Neural progenitor cell (in vitro differentiated cells): ENCODE results near the gene CPEB1. TPM values are rescaled to one million over a fixed set of nuclear protein-coding genes. Genes with fewer than 3 reads are reported as not detected.
A peak's percentile ranks its signal among the peaks of the same experiment; 100 is the strongest.
"Not testable (repeated sequence)": the region's sequence is repeated elsewhere in the genome, so short reads cannot be mapped to it uniquely, and the experiment has no call there.

Source experiments
- DNase-seq: peaks from one replicate; pipeline ENCODE4 v3.0.0-alpha.2; 2016; ENCODE audit warnings: low spot score
- H2AFZ ChIP-seq: fragments of 200-600 bp; sonication (generic); replicated peaks from 2 replicates; pipeline ENCODE4 v1.6.1; 2016; ENCODE audit warnings: antibody characterized with exemption
- H3F3A ChIP-seq: fragments of 200-600 bp; sonication (generic); 2 replicates; pipeline ENCODE4 v1.6.1; 2016; ENCODE audit warnings: antibody characterized with exemption, low read depth
- H3K27ac ChIP-seq: fragments of 200-600 bp; sonication (generic); 2 replicates; pipeline ENCODE4 v1.5.1; 2016; ENCODE audit warnings: mild to moderate bottlenecking
- H3K27me3 ChIP-seq: fragments of 200-600 bp; sonication (generic); 2 replicates; pipeline ENCODE4 v1.6.1; 2016; ENCODE audit warnings: mild to moderate bottlenecking, moderate library complexity
- H3K36me3 ChIP-seq: fragments of 200-600 bp; sonication (generic); 2 replicates; pipeline ENCODE4 v1.5.1; 2016
- H3K4me1 ChIP-seq: fragments of 200-600 bp; sonication (generic); 2 replicates; pipeline ENCODE4 v1.6.1; 2016; ENCODE audit warnings: mixed run types
- H3K4me2 ChIP-seq: fragments of 200-600 bp; sonication (generic); 2 replicates; pipeline ENCODE4 v1.6.1; 2016
- H3K4me3 ChIP-seq: fragments of 200-600 bp; sonication (generic); 2 replicates; pipeline ENCODE4 v1.5.1; 2016
- H3K79me2 ChIP-seq: fragments of 200-600 bp; sonication (generic); 2 replicates; pipeline ENCODE4 v1.6.1; 2016; ENCODE audit warnings: low read depth
- H3K9ac ChIP-seq: fragments of 200-600 bp; sonication (generic); 2 replicates; pipeline ENCODE4 v1.6.1; 2016
- H3K9me3 ChIP-seq: fragments of 200-600 bp; sonication (generic); 2 replicates; pipeline ENCODE4 v1.5.1; 2016; ENCODE audit warnings: low read depth
- H4K20me1 ChIP-seq: fragments of 200-600 bp; sonication (generic); 2 replicates; pipeline ENCODE4 v1.6.1; 2016; ENCODE audit warnings: low read depth
- H3K27ac Mint-ChIP-seq: 3 replicates; pipeline ENCODE4 v1.8.0; 2021; ENCODE audit warnings: mixed read lengths
- H3K27me3 Mint-ChIP-seq: 2 replicates; pipeline ENCODE4 v1.8.0; 2022; ENCODE audit warnings: low read depth, mild to moderate bottlenecking, inconsistent platforms, moderate library complexity, mixed read lengths; ENCODE audit not compliant: insufficient read depth
- H3K36me3 Mint-ChIP-seq: 3 replicates; pipeline ENCODE4 v1.8.0; 2021; ENCODE audit warnings: mixed read lengths
- H3K4me1 Mint-ChIP-seq: 3 replicates; pipeline ENCODE4 v1.8.0; 2021; ENCODE audit warnings: mixed read lengths
- H3K4me3 Mint-ChIP-seq: 3 replicates; pipeline ENCODE4 v1.8.0; 2021; ENCODE audit warnings: mild to moderate bottlenecking, moderate library complexity, mixed read lengths
- H3K9me3 Mint-ChIP-seq: 3 replicates; pipeline ENCODE4 v1.8.0; 2020; ENCODE audit warnings: mixed read lengths
- EZH2 ChIP-seq: fragments of 200-600 bp; sonication (generic); IDR thresholded peaks from 2 replicates; pipeline ENCODE4 v1.6.1; 2017; ENCODE audit warnings: antibody characterized with exemption, mild to moderate bottlenecking, moderate library complexity
- EZH2phosphoT487 ChIP-seq: fragments of 200-600 bp; sonication (generic); IDR thresholded peaks from 2 replicates; pipeline ENCODE4 v1.6.1; 2017; ENCODE audit warnings: antibody characterized with exemption
- total RNA-seq: library from RNA; depleted of rRNA; stranded (reverse); fragments of >200 nt; gene quantifications from 2 replicates; pipeline ENCODE4 v1.2.3, GENCODE V29; 2015; ENCODE audit warnings: low replicate concordance
- TF ChIP-seq, protein P1 (sequence below): fragments of 200-600 bp; sonication (generic); IDR thresholded peaks from 2 replicates; pipeline ENCODE4 v1.5.1; 2017; ENCODE audit warnings: antibody characterized with exemption, mild to moderate bottlenecking

Gene CPEB1
- total RNA-seq, 1 donor from 2014 or later, result 2.1 TPM

DNA sequence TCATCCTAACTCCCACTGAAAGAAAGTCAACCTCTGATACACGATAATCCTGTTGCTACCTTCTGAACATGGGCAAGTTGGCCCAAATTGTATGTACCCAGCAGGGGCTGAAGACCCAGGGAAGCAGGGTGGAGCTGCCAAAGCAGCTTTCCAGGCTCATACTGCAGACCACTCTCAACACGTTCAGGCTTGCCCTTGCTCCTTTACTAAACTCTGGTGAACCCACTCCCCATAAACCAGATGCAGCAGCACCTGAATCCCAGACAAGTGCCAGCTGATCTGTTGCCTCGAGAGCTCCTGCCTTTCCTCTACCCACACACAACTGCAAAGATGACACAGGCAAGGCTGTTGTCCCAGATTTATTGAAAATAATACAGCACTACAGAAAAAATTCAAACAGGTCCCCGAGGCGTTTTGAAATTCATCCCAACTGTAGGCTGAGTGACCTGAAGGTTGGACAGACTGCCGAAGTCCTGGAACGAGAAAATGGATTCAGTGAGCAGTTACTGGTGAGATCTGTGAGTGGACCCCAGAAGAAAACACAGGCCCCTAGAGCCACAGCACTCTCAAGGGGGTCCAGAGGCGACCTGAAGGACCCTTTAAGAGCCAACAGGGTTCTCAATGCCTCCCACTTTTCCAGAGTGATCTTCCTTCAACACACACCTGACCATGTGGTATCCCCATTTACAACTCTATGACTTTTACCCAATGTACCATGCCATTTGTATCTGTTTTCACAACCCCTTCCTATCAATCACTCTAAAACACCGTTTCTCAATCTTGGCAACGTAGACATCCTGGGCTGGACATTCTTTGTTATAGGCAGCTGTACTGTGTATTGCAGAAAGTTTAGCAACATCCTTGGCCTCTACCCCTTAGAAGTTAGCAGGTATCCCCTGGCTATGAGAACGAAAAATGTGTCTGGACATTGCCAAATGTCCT, 110.5 kb downstream of the CPEB1 start:
- Histone ChIP-seq H3K27ac (peak overlapping the region; percentile 71), H3K9me3 (no peaks in the 10 kb centered on the region), H3K4me1 (peaks cover 16% of the 10 kb centered on the region), H4K20me1 (peaks cover 62% of the 10 kb centered on the region), H3K4me3 (no peak overlapping the region), H3F3A (peaks cover 61% of the 10 kb centered on the region), H3K79me2 (peaks cover 37% of the 10 kb centered on the region), H3K4me2 (no peak overlapping the region), H3K9ac (no peak overlapping the region), H3K27me3 (no peaks in the 10 kb centered on the region), H3K36me3 (peaks cover 17% of the 10 kb centered on the region), H2AFZ (no peak overlapping the region)
- TF ChIP-seq, protein P1, sequence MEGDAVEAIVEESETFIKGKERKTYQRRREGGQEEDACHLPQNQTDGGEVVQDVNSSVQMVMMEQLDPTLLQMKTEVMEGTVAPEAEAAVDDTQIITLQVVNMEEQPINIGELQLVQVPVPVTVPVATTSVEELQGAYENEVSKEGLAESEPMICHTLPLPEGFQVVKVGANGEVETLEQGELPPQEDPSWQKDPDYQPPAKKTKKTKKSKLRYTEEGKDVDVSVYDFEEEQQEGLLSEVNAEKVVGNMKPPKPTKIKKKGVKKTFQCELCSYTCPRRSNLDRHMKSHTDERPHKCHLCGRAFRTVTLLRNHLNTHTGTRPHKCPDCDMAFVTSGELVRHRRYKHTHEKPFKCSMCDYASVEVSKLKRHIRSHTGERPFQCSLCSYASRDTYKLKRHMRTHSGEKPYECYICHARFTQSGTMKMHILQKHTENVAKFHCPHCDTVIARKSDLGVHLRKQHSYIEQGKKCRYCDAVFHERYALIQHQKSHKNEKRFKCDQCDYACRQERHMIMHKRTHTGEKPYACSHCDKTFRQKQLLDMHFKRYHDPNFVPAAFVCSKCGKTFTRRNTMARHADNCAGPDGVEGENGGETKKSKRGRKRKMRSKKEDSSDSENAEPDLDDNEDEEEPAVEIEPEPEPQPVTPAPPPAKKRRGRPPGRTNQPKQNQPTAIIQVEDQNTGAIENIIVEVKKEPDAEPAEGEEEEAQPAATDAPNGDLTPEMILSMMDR, result no peak
- no peak for TF ChIP-seq EZH2phosphoT487
- no peak for TF ChIP-seq EZH2
- no peak for DNase-seq
- Mint-ChIP-seq H3K27ac (no peak overlapping the region), H3K4me1 (peaks cover 21% of the 10 kb centered on the region), H3K9me3 (no peaks in the 10 kb centered on the region), H3K27me3 (peaks cover 8% of the 10 kb centered on the region), H3K4me3 (peak overlapping the region; percentile 19), H3K36me3 (peaks cover 35% of the 10 kb centered on the region)

DNA sequence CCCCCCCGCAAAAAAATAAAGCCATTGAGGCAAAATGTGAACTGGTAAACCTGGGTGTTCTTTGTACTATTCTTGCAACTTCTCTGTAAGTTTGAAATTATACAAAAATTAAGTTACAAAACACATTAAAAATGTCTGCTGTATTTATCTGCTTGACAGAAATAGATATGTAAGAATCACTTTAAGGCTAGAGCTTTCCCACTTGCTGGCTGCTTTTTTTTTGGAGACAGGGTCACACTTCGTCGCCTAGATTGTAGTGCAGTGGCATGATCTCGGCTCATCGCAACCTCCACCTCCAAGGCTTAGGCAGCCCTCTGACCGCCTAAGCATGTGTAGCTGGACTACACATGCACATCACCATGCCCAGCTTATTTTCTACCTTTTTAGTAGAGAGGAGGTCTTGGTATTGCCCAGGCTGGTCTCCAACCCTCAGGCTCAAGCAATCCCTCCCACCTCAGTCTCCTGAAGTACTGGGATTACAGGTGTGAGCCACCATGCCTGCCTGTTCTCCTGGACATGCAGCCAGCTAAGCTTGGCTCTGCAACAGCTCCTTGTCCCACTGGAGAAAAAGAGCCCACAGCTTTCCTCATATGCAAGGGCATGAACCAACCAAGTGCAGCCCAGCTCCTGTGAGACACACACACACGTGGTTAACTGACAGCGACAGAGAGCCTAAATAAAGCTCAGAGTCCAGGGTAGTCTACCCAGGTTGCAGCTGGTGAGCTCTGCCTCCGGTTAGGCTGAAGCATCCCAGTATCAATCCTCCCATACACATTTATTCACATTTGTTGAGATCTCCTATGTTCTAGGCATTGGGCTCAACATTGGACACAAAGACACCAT, 111.4 kb downstream of the CPEB1 start:
- Histone ChIP-seq H3K9ac (no peak overlapping the region), H2AFZ (no peak overlapping the region), H4K20me1 (peaks cover 62% of the 10 kb centered on the region), H3K9me3 (no peaks in the 10 kb centered on the region), H3K79me2 (peaks cover 37% of the 10 kb centered on the region), H3K36me3 (peaks cover 17% of the 10 kb centered on the region), H3K4me2 (no peak overlapping the region), H3K4me1 (peaks cover 12% of the 10 kb centered on the region), H3K27me3 (no peaks in the 10 kb centered on the region), H3K27ac (peak overlapping the region; percentile 71), H3F3A (peaks cover 54% of the 10 kb centered on the region), H3K4me3 (no peak overlapping the region)
- H3K9me3 Mint-ChIP-seq, result no peaks in the 10 kb centered on the region
- H3K36me3 Mint-ChIP-seq, result peaks cover 35% of the 10 kb centered on the region
- no peak for DNase-seq
- peaks cover 7% of the 10 kb centered on the region for H3K27me3 Mint-ChIP-seq
- H3K27ac Mint-ChIP-seq, result no peak overlapping the region
- TF ChIP-seq EZH2phosphoT487, result no peak
- no peak for TF ChIP-seq EZH2
- TF ChIP-seq, protein P1, result no peak
- peaks cover 17% of the 10 kb centered on the region for H3K4me1 Mint-ChIP-seq
- H3K4me3 Mint-ChIP-seq, result no peak overlapping the region

DNA sequence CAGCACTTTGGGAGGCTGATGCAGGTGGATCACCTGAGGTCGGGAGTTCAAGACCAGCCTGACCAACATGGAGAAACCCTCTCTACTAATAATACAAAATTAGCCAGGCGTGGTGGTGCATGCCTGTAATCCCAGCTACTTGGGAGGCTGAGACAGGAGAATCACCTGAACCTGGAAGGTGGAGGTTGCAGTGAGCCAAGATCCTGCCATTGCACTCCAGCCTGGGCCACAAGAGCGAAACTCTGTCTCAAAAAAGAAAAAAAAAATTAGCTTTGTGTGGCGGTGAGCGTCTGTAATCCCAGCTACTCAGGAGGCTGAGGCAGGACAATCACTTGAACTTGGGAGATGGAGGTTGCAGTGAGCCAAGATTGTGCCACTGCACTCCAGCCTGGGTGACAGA, 112.0 kb downstream of the CPEB1 start:
- not testable (repeated sequence) for H3K9me3 Mint-ChIP-seq, H3K27me3 ChIP-seq, H2AFZ ChIP-seq, H3K4me3 Mint-ChIP-seq, H3K27ac Mint-ChIP-seq, H3K4me3 ChIP-seq, H3K27ac ChIP-seq, DNase-seq, H3K27me3 Mint-ChIP-seq, H3K9ac ChIP-seq, H3K9me3 ChIP-seq, H3K4me2 ChIP-seq
- Histone ChIP-seq H4K20me1 (peaks cover 62% of the 10 kb centered on the region), H3K36me3 (peaks cover 17% of the 10 kb centered on the region), H3K79me2 (peaks cover 36% of the 10 kb centered on the region), H3K4me1 (peaks cover 12% of the 10 kb centered on the region), H3F3A (peaks cover 52% of the 10 kb centered on the region)
- peaks cover 16% of the 10 kb centered on the region for H3K4me1 Mint-ChIP-seq
- peaks cover 35% of the 10 kb centered on the region for H3K36me3 Mint-ChIP-seq

DNA sequence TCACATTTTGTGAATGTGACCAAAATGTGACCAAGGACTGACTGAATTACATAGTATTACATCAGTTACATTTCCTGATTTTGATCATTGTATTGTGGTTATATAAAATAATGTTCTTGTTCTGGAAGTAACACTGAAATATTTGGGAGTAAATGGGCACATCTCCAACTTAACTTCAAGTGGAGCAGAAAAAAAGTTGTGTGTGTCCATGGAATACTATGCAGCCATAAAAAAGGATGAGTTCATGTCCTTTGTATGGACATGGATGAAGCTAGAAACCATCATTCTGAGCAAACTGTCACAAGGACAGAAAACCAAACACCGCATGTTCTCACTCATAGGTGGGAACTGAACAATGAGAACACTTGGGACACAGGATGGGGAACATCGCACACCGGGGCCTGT, 112.7 kb downstream of the CPEB1 start:
- not testable (repeated sequence) for H3K9me3 Mint-ChIP-seq, H3K9ac ChIP-seq, H3K4me3 ChIP-seq, H3K4me3 Mint-ChIP-seq, H3K4me2 ChIP-seq, DNase-seq, H3K27ac ChIP-seq, H3K27ac Mint-ChIP-seq, H3K27me3 ChIP-seq, H3K27me3 Mint-ChIP-seq, H3K9me3 ChIP-seq, H2AFZ ChIP-seq
- H4K20me1 ChIP-seq, result peaks cover 56% of the 10 kb centered on the region
- peaks cover 50% of the 10 kb centered on the region for H3F3A ChIP-seq
- peaks cover 35% of the 10 kb centered on the region for H3K36me3 Mint-ChIP-seq
- H3K4me1 ChIP-seq, result peaks cover 12% of the 10 kb centered on the region
- H3K4me1 Mint-ChIP-seq, result peaks cover 16% of the 10 kb centered on the region
- peaks cover 17% of the 10 kb centered on the region for H3K36me3 ChIP-seq
- H3K79me2 ChIP-seq, result peaks cover 29% of the 10 kb centered on the region
